GM12801 (cell line): ENCODE results near the gene RNU2-1.
"Not testable (repeated sequence)": the region's sequence is repeated elsewhere in the genome, so short reads cannot be mapped to it uniquely, and the experiment has no call there.

Experiments
- CTCF ChIP-seq: IDR thresholded peaks from one replicate; pipeline ENCODE4 v1.5.1; 2011; ENCODE audit warnings: control low read depth; ENCODE audit not compliant: insufficient read length; ENCODE audit errors: extremely low read depth

Gene RNU2-1

GRCh38 chr17:43233877-43234276, at the start of gene RNU2-1:
Gene RNU2-1 (minus strand): TSS chr17:43233977.
- TF ChIP-seq CTCF, result not testable (repeated sequence)

GRCh38 chr17:43228020-43228782, 5.6 kb downstream of the RNU2-1 start, which contains the start of gene CCDC200:
Gene CCDC200 (minus strand): TSS chr17:43228623. CDS start chr17:43228554, 69 bp downstream.
- TF ChIP-seq CTCF, result not testable (repeated sequence)

GRCh38 chr17:43226393-43226792, 7.4 kb downstream of the RNU2-1 start:
- TF ChIP-seq CTCF, result no peak

GRCh38 chr17:43224146-43224705, 9.6 kb downstream of the RNU2-1 start:
- no peak for TF ChIP-seq CTCF

GRCh38 chr17:43220511-43221125, 13.2 kb downstream of the RNU2-1 start:
- TF ChIP-seq CTCF, result no peak

GRCh38 chr17:43219746-43220380, 13.9 kb downstream of the RNU2-1 start:
- no peak for TF ChIP-seq CTCF

GRCh38 chr17:43219001-43219400, 14.8 kb downstream of the RNU2-1 start:
- no peak for TF ChIP-seq CTCF
